Large intestine (tissue), 3 donors: ENCODE data around the gene ZNF207. TPM values are rescaled to one million over a fixed set of nuclear protein-coding genes. Genes with fewer than 3 reads are reported as not detected.
"Not testable (repeated sequence)": the region's sequence is repeated elsewhere in the genome, so short reads cannot be mapped to it uniquely, and the experiment has no call there.

Experiments
- DNase-seq, 2 donors: peaks; one replicate each; pipeline versions ENCODE4 v3.0.0 to v3.0.0-alpha.2; 2013
- H3K27ac ChIP-seq: one replicate; pipeline ENCODE4 v1.5.1; 2013; ENCODE audit warnings: low read length
- H3K27me3 ChIP-seq: 2 replicates; pipeline ENCODE4 v1.6.1; 2013; ENCODE audit warnings: low read length; ENCODE audit not compliant: control insufficient read depth, insufficient read depth
- H3K36me3 ChIP-seq: 2 replicates; pipeline ENCODE4 v1.6.1; 2013; ENCODE audit warnings: low read length; ENCODE audit not compliant: control insufficient read depth, insufficient read depth
- H3K4me1 ChIP-seq: one replicate; pipeline ENCODE4 v1.6.1; 2013; ENCODE audit warnings: low read length; ENCODE audit not compliant: control insufficient read depth, insufficient read depth
- H3K4me3 ChIP-seq: one replicate; pipeline ENCODE4 v1.5.1; 2013; ENCODE audit warnings: low read length
- H3K9me3 ChIP-seq: one replicate; pipeline ENCODE4 v1.6.1; 2013; ENCODE audit warnings: mild to moderate bottlenecking, low read depth, low read length, moderate library complexity; ENCODE audit not compliant: control insufficient read depth
- WGBS: methylation state at CpG from one replicate; pipeline ENCODE4 v1.1.5; 2013; ENCODE audit warnings: low lambda C conversion rate; ENCODE audit not compliant: insufficient coverage; 5-methylcytosine and 5-hydroxymethylcytosine counted together
- polyA plus RNA-seq: library from polyadenylated mRNA; unstranded; fragments of 120-200 nt; gene quantifications from one replicate; pipeline ENCODE4 v1.2.1, GENCODE V29; 2013

Gene ZNF207
- polyA plus RNA-seq, 1 donor, result 194 TPM

DNA sequence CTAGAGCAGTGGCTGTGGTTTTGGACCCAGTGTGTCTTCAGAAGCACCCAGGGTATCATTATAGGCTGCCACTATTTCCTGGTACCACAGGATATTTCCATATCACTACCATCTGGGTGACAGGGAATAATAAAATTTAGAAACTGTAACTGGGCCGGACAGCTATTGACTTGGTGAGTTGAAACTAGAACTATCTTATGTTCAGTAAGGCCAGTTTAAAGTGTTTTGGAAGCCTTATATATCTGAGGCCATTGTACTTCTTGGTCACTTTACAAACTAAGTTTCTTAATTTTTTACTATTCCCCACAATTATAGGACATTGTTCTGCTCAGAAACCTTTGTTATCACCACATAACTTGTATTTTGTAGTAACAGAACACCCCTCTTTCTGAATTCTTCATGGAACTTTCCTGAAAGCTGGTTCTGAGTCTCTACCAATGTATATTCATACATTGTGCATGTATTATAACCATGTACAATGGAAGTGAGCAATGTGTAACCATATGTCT lies 34.0 kb downstream of the ZNF207 start:
- Histone ChIP-seq H3K27ac (no peak overlapping the region), H3K36me3 (peaks cover 18% of the 10 kb centered on the region), H3K9me3 (no peaks in the 10 kb centered on the region), H3K4me1 (no peaks in the 10 kb centered on the region), H3K4me3 (no peak overlapping the region), H3K27me3 (no peaks in the 10 kb centered on the region)
- DNase-seq, result no peak
- no CpG with 5 or more reads among the region's 1 CpG for WGBS

DNA sequence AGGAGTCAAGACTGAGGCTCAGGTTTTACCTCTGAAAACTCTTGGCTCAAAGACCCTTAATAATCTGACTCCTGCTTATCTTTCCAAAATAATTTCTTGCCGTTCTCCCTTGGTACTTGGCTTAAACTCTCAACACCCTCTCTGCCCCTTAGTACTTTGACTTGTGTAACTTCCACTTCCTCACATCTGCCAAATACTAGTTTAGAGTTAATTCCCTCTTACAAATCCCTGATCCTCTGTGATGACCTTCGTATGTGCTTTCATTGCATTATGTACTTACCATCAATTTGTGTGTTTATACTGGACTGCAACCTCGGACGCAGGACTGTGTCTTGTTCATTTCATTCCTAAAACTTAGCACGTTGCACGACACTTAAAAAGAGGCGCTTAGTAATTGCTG lies 35.2 kb downstream of the ZNF207 start:
- DNase-seq, result no peak
- Histone ChIP-seq H3K27me3 (no peaks in the 10 kb centered on the region), H3K36me3 (peaks cover 15% of the 10 kb centered on the region), H3K4me3 (no peak overlapping the region), H3K4me1 (no peaks in the 10 kb centered on the region), H3K9me3 (no peaks in the 10 kb centered on the region), H3K27ac (no peak overlapping the region)
- WGBS, result 50% methylated on average over 1 of the region's 7 CpGs

DNA sequence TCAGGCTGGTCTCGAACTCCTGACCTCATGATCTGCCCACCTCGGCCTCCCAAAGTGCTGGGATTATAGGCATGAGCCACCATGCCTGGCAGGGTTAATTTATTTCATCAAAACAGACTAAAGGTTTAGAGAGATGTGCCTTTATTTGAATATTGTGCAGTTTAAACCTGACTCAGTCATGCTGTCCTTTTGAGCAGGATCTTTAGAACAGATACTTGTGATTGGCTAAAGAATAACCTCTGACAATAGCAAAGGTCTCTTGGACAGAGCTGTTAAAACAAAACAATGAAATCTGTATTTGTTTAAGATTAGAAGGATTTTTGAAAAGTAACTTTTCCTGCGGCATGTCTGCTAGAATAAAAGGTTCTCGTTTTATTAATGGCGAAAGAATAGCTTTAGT lies 36.0 kb downstream of the ZNF207 start:
- H3K36me3 ChIP-seq, result peaks cover 11% of the 10 kb centered on the region
- no peaks in the 10 kb centered on the region for H3K4me1 ChIP-seq
- WGBS, result no CpG with 5 or more reads among the region's 5 CpGs
- no peak overlapping the region for H3K27ac ChIP-seq
- no peak for DNase-seq
- no peak overlapping the region for H3K4me3 ChIP-seq
- no peaks in the 10 kb centered on the region for H3K9me3 ChIP-seq
- no peaks in the 10 kb centered on the region for H3K27me3 ChIP-seq

DNA sequence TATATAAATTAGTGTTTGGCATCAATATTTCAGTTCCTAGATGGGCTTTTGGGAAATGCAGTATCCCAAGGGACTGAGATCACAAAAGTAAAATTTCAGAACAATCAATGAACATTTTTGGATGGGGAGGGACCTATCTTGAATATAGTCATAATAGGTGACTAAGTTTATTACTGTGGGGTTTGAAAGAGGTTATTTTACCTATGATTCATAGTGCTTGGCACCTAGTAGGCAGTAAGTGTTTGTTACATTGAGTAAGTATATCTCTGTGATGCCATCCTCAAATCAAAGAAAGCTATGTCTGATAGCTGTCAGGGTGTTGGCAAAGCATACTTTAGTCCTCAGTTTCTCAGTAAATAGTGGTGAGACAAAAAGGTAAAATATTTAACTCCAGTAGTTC lies 36.9 kb downstream of the ZNF207 start:
- no peaks in the 10 kb centered on the region for H3K9me3 ChIP-seq
- no peak overlapping the region for H3K4me3 ChIP-seq
- no peak for DNase-seq
- H3K36me3 ChIP-seq, result peaks cover 10% of the 10 kb centered on the region
- H3K4me1 ChIP-seq, result no peaks in the 10 kb centered on the region
- no peak overlapping the region for H3K27ac ChIP-seq
- no peaks in the 10 kb centered on the region for H3K27me3 ChIP-seq

DNA sequence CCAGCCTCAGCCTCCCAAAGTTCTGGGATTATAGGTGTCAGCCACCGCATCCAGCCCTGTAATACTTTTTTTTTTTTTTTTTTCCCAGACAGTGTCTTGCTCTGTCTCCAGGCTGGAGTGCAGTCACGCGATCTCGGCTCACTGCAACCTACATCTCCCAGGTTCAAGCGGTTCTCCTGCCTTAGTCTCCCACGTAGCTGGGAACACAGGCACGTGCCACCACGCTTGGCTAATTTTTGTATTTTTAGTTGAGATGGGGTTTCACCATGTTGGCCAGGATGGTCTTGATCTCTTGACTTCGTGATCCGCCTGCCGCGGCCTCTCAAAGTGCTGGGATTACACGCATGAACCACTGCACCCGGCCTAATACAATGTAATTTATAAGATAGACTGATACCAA lies 38.2 kb downstream of the ZNF207 start:
- H3K9me3 ChIP-seq, H3K4me3 ChIP-seq, H3K4me1 ChIP-seq, DNase-seq, H3K36me3 ChIP-seq, H3K27me3 ChIP-seq, H3K27ac ChIP-seq: not testable (repeated sequence)
- WGBS, result 87% methylated on average over 3 of the region's 14 CpGs

DNA sequence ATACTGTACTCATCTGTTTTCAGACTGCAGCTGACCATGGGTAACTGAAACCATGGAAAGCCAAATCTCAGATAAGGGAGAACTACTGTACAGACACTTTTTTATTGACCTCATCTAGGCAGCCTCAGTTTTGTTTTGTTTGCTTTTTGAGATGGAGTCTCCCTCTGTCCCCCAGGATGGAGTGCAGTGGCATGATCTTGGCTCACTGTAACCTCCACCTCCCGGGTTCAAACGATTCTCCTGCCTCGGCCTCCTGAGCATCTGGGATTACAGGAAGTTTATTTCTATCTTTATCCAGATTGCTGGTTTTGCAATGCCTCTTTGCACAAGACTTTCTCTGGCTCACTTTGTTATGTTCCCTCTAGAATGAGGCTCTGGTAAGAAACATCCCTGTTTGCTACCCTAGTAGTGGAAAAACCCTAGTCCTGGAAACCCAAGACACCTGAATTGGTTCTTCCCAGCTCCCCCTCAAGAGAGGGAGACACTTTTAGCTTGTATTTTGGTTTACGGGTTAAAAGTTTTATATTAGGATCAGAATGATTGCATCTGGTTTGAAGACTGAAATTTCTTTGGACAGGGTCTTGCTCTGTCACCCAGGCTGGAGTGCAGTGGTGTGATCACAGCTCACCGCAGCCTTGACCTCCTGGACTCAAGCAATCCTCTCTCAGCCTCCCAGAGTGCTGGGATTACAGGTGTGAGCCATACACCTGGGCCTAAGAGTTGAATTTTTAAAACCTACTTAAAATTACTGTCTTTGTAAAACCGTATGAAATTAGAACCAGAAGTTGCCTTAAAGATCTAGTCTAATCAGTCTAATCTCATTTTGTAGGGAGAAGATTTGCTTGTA lies 38.9 kb downstream of the ZNF207 start:
- Histone ChIP-seq H3K9me3 (no peaks in the 10 kb centered on the region), H3K27me3 (no peaks in the 10 kb centered on the region), H3K4me1 (no peaks in the 10 kb centered on the region), H3K36me3 (no peaks in the 10 kb centered on the region), H3K4me3 (no peak overlapping the region), H3K27ac (no peak overlapping the region)
- no CpG with 5 or more reads among the region's 6 CpGs for WGBS
- DNase-seq, result no peak

DNA sequence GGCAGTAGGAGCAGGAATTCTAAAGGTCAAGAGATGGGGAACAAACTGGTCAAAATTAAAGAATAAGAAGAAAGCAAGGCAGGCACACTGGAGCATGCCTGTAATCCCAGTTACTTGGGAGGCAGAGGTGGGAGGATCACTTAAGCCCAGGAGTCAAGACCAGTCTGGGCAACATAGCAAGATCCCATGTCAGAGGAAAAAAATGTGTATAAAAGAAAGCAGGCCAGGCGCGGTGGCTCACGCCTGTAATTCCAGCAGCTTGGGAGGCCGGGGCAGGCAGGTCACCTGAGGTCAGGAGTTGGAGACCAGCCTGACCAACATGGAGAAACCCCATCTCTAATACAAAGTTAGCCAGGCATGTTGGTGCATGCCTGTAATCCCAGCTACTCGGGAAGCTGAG lies 43.9 kb downstream of the ZNF207 start:
- WGBS, result no CpG with 5 or more reads among the region's 5 CpGs
- Histone ChIP-seq H3K4me3 (no peak overlapping the region), H3K9me3 (no peaks in the 10 kb centered on the region), H3K36me3 (no peaks in the 10 kb centered on the region), H3K27ac (no peak overlapping the region), H3K27me3 (no peaks in the 10 kb centered on the region), H3K4me1 (peaks cover 4% of the 10 kb centered on the region)
- no peak for DNase-seq

DNA sequence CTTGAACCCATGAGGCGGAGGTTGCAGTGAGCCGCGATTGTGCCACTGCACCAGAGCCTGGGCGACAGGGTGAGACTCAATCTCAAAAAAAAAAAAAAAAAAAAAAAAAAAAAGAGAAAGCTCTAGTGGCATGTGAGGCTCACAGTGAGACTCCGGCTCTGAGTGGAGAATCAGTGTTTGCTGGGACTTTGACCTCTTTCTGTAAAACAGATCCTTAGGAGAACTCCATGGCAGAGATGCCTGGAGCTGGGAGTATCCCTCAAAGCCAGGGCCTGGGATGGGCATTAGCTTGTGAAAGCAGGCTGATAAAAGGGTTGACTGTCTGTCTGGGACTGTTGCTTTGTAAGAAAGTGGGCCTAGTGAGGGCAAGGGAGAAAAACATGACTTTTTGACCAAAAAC lies 46.4 kb downstream of the ZNF207 start:
- Histone ChIP-seq H3K4me1 (peaks cover 4% of the 10 kb centered on the region), H3K27ac (no peak overlapping the region), H3K36me3 (no peaks in the 10 kb centered on the region), H3K4me3 (no peak overlapping the region), H3K9me3 (no peaks in the 10 kb centered on the region), H3K27me3 (no peaks in the 10 kb centered on the region)
- 47% methylated on average over 3 of the region's 5 CpGs for WGBS
- peak; percentile 35 to 66 for DNase-seq

DNA sequence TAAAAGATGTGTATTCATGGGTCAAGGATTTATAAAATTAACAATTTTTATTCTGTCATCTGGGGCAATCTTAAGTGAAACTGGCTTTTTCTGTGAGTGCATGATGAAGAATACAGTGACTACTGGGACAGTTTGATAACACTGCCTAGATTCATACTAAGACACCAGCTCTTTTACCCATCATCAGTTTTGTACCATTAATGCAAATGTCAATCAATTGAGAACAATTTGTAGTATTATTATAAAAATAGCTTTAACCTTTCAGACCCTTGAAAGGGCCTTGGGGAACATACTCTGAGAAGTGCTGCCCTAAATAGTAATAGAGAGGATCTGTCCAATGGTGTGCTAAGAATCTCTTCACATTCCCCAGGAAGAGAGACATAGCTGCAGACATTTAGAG lies 49.0 kb downstream of the ZNF207 start:
- DNase-seq, result no peak
- no peaks in the 10 kb centered on the region for H3K36me3 ChIP-seq
- peaks cover 4% of the 10 kb centered on the region for H3K4me1 ChIP-seq
- no peaks in the 10 kb centered on the region for H3K9me3 ChIP-seq
- H3K27me3 ChIP-seq, result no peaks in the 10 kb centered on the region
- H3K27ac ChIP-seq, result no peak overlapping the region
- H3K4me3 ChIP-seq, result no peak overlapping the region

DNA sequence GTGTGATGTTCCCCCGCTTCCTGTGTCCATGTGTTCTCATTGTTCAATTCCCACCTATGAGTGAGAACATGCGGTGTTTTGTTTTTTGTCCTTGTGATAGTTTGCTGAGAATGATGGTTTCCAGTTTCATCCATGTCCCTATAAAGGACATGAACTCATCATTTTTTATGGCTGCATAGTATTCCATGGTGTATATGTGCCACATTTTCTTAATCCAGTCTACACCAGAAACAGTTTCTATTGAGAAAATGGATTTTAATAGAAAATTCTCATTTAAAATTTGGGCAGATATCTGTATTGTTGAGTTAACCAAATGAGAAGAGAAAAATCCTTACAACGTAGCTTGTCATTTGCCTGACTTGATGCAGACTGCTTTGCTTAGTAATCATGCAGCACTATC lies 60.1 kb downstream of the ZNF207 start:
- not testable (repeated sequence) for H3K36me3 ChIP-seq, H3K9me3 ChIP-seq, H3K27me3 ChIP-seq, H3K4me3 ChIP-seq, H3K4me1 ChIP-seq, H3K27ac ChIP-seq, DNase-seq
- no CpG with 5 or more reads among the region's 3 CpGs for WGBS

DNA sequence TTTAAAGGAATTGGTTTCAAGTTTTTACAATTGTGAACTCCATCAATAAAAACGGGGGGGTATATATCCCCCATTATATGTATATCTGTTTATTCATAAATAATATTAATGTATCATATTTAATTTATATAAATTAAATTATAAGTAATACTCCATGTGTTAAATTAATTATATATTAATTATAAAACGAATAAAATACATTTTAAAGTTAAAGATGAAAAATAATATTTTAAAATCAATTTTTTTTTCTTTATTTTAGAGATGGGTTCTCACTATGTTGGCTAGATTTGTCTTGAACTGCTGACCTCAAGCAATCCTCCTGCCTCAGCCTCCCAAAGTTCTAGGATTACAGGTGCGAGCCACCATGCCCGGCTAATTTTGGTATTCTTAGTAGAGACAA lies 76.9 kb downstream of the ZNF207 start:
- Histone ChIP-seq H3K36me3 (no peaks in the 10 kb centered on the region), H3K4me1 (no peaks in the 10 kb centered on the region), H3K4me3 (no peak overlapping the region), H3K9me3 (peaks cover 10% of the 10 kb centered on the region), H3K27ac (no peak overlapping the region), H3K27me3 (no peaks in the 10 kb centered on the region)
- WGBS, result 70% methylated on average over 1 of the region's 4 CpGs
- no peak for DNase-seq
